ENCODE measurements around the gene VPS33A.
"Not testable (repeated sequence)": the region's sequence is repeated elsewhere in the genome, so short reads cannot be mapped to it uniquely, and the experiment has no call there.

VPS33A gene

DNA sequence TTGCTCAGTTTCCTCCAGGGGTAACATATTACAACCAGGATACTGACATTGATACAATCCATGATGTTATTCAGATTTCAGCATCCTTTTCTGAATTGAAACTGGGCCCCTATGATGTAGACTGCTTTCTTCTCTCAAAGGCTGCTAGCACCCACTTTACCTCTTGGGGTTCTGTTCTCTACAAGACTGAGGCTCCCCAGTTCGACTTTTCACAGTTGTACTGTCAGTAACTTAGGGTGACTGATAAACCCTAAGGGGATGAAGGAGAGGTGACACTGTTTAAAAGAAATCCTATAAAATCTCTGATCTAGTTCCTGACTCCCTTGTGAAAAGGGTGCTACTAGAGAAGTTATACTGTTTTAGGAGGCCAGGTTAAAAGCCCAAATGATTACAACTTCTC, 818 bp downstream of the VPS33A start:
- peak overlapping the region; percentile 87 for H3K27ac ChIP-seq
- no peak for DNase-seq (ENCODE audit: low spot score)
- TF ChIP-seq, protein P1, sequence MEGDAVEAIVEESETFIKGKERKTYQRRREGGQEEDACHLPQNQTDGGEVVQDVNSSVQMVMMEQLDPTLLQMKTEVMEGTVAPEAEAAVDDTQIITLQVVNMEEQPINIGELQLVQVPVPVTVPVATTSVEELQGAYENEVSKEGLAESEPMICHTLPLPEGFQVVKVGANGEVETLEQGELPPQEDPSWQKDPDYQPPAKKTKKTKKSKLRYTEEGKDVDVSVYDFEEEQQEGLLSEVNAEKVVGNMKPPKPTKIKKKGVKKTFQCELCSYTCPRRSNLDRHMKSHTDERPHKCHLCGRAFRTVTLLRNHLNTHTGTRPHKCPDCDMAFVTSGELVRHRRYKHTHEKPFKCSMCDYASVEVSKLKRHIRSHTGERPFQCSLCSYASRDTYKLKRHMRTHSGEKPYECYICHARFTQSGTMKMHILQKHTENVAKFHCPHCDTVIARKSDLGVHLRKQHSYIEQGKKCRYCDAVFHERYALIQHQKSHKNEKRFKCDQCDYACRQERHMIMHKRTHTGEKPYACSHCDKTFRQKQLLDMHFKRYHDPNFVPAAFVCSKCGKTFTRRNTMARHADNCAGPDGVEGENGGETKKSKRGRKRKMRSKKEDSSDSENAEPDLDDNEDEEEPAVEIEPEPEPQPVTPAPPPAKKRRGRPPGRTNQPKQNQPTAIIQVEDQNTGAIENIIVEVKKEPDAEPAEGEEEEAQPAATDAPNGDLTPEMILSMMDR (conservative IDR thresholded peaks at IDR 0.05; ENCODE audit: low read depth), result no peak
- CTCF ChIA-PET, result no interaction called here
- POLR2A ChIA-PET (ENCODE audit: low non-redundant PET), result interaction anchor here (0.9 kb wide), 1 partner anchor 14 kb away, joined by 4 read pairs; no protein-coding TSS in a partner anchor

GRCh38 chr12:122260735-122261134, 5.6 kb downstream of the VPS33A start:
- H3K27ac ChIP-seq; POLR2A ChIA-PET (ENCODE audit: low non-redundant PET); DNase-seq (ENCODE audit: low spot score); CTCF ChIA-PET: not testable (repeated sequence)

GRCh38 chr12:122258939-122259338, 7.4 kb downstream of the VPS33A start:
- DNase-seq (ENCODE audit: low spot score); H3K27ac ChIP-seq; CTCF ChIA-PET: not testable (repeated sequence)
- POLR2A ChIA-PET (ENCODE audit: low non-redundant PET), result interaction anchor here (0.7 kb wide), 1 partner anchor 684 kb away, joined by 9 read pairs; no protein-coding TSS in a partner anchor

DNA sequence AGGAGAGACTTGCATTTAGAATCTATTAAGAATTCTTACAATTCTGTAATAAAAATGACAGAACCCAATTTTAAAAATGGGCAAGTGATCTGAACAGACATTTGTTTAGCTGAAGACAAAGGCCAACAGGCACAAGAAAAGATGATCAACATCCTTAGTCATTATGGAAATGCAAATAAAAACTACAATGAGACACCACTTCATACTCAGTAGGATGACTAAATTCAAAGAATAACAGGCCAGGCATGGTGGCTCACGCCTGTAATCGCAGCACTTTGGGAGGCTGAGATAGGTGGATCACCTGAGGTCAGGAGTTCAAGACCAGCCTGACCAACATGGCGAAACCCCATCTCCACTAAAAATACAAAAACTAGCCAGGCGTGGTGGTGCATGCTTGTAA, 7.8 kb downstream of the VPS33A start:
- CTCF ChIA-PET; DNase-seq (ENCODE audit: low spot score); H3K27ac ChIP-seq: not testable (repeated sequence)
- POLR2A ChIA-PET (ENCODE audit: low non-redundant PET), result interaction anchor here (0.7 kb wide), 1 partner anchor 684 kb away, joined by 9 read pairs; no protein-coding TSS in a partner anchor

GRCh38 chr12:122250536-122250935, 15.8 kb downstream of the VPS33A start:
- POLR2A ChIA-PET (ENCODE audit: low non-redundant PET), result interaction anchor here (0.6 to 1.4 kb wide), 2 partner anchors 15 to 324 kb away, joined by 4 read pairs; no protein-coding TSS in a partner anchor
- TF ChIP-seq, protein P1 (conservative IDR thresholded peaks at IDR 0.05; ENCODE audit: low read depth), result no peak
- no peak for DNase-seq (ENCODE audit: low spot score)
- no peak overlapping the region for H3K27ac ChIP-seq
- CTCF ChIA-PET, result no interaction called here

DNA sequence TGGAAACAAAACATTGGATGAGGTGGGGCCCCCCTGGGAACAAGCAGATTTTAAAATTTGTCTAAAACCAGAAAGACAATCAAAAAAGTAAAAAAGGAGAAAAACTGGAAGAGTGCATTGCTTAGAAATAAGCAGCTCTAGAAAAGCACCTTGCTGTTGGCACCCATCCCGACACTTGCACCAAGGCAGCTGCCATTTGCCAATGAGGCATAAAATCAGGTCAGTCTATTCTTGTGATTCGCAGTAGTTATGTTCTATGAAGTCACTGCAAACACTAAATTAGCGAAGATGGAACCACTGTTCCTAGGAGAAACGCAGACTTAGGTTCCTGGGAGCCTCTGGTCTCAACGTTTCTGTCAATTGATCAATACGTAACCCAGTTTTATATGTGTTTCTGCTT, 16.2 kb downstream of the VPS33A start:
- H3K27ac ChIP-seq, result no peak overlapping the region
- DNase-seq (ENCODE audit: low spot score), result no peak
- ChIA-PET POLR2A (ENCODE audit: low non-redundant PET) (no interaction called here), CTCF (no interaction called here)
- TF ChIP-seq, protein P1 (conservative IDR thresholded peaks at IDR 0.05; ENCODE audit: low read depth), result no peak

DNA sequence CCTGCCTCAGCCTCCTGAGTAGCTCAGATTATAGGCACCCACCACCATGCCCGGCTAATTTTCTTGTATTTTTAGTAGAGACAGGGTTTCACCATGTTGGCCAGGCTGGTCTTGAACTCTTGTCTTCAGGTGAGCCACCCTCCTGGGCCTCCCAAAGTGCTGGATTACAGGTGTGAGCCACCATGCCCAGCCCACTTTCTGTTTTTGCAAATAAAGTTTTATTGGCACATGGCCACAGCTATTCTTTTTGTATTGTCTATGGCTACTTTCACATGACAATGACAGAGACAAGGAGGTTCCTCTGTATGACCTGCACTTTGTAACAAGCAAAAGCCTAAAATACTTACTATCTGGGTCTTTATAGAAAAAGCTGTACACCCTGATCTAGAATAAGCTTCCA, 20.7 kb downstream of the VPS33A start:
- TF ChIP-seq, protein P1 (conservative IDR thresholded peaks at IDR 0.05; ENCODE audit: low read depth), result no peak
- DNase-seq (ENCODE audit: low spot score), result no peak
- no peak overlapping the region for H3K27ac ChIP-seq
- CTCF ChIA-PET, result no interaction called here
- POLR2A ChIA-PET (ENCODE audit: low non-redundant PET), result no interaction called here

DNA sequence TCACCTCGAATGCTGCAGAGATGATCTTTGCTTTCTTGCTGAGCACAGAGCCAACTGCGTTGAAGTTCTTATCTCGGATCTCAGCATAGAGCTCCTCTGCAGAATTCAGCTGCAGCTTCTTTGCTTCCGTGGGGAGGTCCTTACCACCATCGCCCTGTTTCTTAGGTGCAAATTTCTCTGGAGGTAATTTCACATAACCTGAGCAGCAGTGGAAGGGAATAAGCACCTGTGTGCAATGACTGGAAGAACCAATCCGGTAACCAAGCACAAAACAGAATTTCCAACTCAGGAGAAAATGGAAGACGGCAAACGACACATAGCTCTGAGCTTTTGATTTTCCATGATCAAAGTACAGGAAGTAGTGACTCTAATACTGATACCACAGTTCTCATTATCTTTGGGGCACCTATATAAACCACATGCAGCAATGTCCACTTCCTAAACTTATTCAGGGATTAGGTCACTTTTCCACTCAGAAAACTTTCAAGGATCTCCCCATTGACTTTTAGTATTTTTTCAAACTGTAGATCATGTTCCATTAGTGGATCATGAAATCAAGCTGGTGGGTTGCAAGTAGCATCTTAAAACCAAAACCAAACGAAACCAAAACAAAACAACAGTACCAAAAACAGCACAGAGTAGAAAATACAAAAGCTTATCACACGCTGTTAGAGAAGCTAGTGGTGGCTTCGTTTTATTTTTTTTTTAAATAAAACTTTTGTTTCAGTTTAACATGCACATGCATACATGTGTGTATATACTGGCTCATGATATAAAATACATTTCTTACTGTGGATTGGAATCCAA, 21.5 kb downstream of the VPS33A start:
- ChIA-PET CTCF (interaction anchor here (0.6 to 0.7 kb wide), 3 partner anchors 8 to 433 kb away, joined by 3 to 9 read pairs (median 4); no protein-coding TSS in a partner anchor), POLR2A (ENCODE audit: low non-redundant PET) (no interaction called here)
- peak; percentile 34 for DNase-seq (ENCODE audit: low spot score)
- no peak overlapping the region for H3K27ac ChIP-seq
- TF ChIP-seq, protein P1 (conservative IDR thresholded peaks at IDR 0.05; ENCODE audit: low read depth), result no peak

Measured in RWPE1 (cell line).